Endometrium (tissue), 2 donors: ENCODE measurements around the gene DENND1C.

Source experiments
- FAIRE-seq: peaks from 2 replicates; lab custom pipeline; 2012; peaks lifted over from hg19 to GRCh38; lab: Jason Lieb, UNC
- donor health status: control.
- donor health status: control.

Gene DENND1C

GRCh38 chr19:6478815-6479214, 2.8 kb downstream of the DENND1C start:
- no peak for FAIRE-seq

GRCh38 chr19:6476896-6477431, 4.6 kb downstream of the DENND1C start:
- no peak for FAIRE-seq

- no peak for FAIRE-seq
Measured at GRCh38 chr19:6476155-6476895, 5.3 kb downstream of the DENND1C start.

GRCh38 chr19:6475321-6476108, 6.1 kb downstream of the DENND1C start:
- no peak for FAIRE-seq

GRCh38 chr19:6473647-6474046, 7.9 kb downstream of the DENND1C start:
- FAIRE-seq, result no peak

- no peak for FAIRE-seq
Measured at GRCh38 chr19:6472713-6473112, 8.9 kb downstream of the DENND1C start.

- FAIRE-seq, result no peak
Measured at GRCh38 chr19:6471076-6471475, 10.5 kb downstream of the DENND1C start.

- FAIRE-seq, result no peak
Measured at GRCh38 chr19:6470173-6470572, 11.4 kb downstream of the DENND1C start.

- no peak for FAIRE-seq
Measured at GRCh38 chr19:6467384-6467783, 14.2 kb downstream of the DENND1C start.

- no peak for FAIRE-seq
Measured at GRCh38 chr19:6466526-6467248, 14.9 kb downstream of the DENND1C start.

GRCh38 chr19:6465663-6466062, 15.9 kb downstream of the DENND1C start:
- FAIRE-seq, result no peak

- no peak for FAIRE-seq
Measured at GRCh38 chr19:6465006-6465405, 16.6 kb downstream of the DENND1C start.

GRCh38 chr19:6464070-6464873, 17.3 kb downstream of the DENND1C start, which contains the start of gene CRB3:
Gene CRB3 (plus strand): TSS chr19:6464271. CDS start chr19:6464702, 431 bp downstream.
- no peak for FAIRE-seq

GRCh38 chr19:6460099-6460884, 21.3 kb downstream of the DENND1C start:
- FAIRE-seq, result peak; percentile 90

GRCh38 chr19:6459262-6460098, 22.1 kb downstream of the DENND1C start, which contains the start of gene SLC25A23:
Gene SLC25A23 (minus strand): TSS chr19:6459792. CDS start chr19:6459628, 164 bp downstream.
- no peak for FAIRE-seq

- no peak for FAIRE-seq
Measured at GRCh38 chr19:6458695-6459261, 22.8 kb downstream of the DENND1C start.

- FAIRE-seq, result no peak
Measured at GRCh38 chr19:6457958-6458694, 23.5 kb downstream of the DENND1C start.

GRCh38 chr19:6455924-6456323, 25.7 kb downstream of the DENND1C start:
- FAIRE-seq, result no peak
